Measurements from ENCODE around the gene KCTD1.

Gene KCTD1

DNA sequence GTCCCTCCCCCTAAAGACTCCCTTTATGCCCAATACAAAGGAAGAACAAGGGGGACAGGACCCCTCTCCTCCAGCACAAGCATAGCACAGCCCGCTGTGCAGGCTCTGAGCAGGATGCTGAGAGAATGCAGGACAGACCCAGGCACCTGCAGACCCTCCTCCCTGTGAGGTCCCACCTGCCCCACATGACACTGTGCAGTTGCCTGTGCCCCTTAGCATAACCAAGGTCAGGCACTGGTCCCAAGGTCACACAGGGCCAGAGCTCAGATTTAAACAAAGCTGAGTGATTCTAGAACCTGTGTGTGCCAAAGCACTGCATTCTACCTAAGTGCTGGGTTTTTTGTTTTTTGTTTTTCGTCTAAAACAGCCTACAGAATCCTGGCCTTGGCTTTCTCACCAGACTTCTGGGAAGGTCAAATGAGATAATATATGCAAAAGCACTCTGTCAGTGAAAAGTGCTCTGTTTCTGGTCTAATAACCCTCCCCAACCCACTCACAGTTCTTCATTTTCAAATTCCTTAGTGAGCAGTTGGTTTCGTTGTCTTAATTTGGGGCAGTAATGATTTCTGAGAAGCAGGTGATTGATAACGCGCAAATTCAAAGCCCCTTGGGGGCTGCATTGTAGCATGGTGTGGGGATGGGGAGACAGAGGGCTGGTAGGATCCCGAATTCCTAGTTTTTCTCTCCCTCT lies 125.7 kb downstream of the KCTD1 start:
- no peak for DNase-seq

- DNase-seq: no peak
These were observed 126.4 kb downstream of the KCTD1 start for GRCh38 chr18:26421931-26422330.

DNA sequence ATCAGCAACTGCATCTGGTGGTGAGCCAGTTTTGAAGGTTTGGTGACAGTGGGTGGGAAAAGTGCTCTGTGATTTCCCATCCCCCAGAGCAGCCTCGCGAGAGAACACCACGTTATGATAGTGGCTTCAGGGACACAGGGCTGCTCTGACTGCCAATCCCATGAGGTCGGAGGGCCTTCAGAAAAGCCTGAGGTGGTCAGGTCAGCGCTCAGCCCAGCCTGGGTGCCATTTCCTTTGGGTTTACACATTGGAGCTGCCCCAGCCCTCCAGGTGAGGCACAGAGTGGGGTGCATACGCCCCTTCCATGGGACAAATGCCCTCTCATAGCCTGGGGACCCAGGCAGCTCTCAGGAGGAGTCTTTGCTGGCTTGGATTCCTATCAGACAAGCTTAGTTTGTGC lies 126.8 kb downstream of the KCTD1 start:
- DNase-seq: no peak

DNA sequence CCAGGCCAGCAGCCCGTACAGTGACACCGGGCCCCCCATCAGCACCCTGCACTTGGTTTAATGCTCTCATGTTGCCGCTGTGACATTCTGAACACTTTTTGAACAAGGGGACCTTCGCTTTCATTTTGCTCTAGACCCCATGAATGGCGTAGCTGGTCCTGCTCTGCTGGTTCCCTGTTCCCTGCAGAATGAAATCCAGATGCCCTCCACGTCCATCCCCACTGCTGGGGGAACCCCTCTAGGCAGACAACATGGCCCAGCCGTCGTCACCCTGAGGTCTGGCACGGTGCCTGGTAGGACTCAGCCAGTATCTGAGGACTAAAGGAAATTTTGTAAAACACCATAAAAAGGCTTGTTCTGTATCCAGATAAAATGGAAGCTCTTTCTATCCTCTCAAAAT lies 128.6 kb downstream of the KCTD1 start:
- DNase-seq: no peak

GRCh38 chr18:26418225-26418624 lies 130.1 kb downstream of the KCTD1 start:
- DNase-seq: no peak

DNA sequence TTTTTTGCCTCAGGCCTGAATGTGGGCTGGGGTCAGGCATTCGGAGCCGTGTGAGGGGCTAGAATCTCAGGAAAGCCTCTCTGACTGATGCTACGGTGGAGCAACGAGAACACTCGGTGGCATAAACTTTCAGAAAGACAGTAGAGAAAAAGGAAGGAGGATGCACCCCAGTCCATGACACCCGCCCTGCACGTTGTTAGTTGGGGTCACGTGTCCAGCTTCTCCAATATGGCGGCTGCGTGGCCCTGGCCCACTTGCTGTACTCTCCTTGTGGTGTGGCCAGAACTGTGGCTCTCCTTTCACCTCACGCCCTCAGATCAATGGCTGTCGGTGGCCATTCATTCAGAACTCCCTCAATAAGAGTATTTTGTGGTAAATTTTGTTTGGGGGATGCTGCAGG lies 131.2 kb downstream of the KCTD1 start:
- no peak for DNase-seq

GRCh38 chr18:26416652-26417150 lies 131.7 kb downstream of the KCTD1 start:
- DNase-seq: no peak

DNA sequence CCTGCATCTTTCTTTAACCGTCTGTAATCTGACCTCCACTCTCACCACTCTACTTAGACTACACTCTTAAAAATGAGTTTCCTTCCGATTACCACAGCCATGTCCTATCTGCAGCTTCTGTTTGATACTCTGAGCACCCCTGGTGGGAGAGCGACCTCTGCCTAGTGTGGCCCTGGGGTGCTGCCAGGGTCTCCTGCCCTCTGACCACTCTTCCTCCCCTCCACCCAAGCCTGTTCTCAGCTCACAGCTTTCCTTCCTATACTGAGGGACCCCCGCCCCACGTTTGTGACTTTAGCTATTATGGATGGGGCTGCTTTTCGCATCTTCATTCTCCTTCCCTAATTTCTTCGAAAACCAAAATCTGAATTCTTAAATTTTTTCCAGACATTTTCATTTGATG lies 132.7 kb downstream of the KCTD1 start:
- no peak for DNase-seq

- no peak for DNase-seq
These were observed 133.4 kb downstream of the KCTD1 start for GRCh38 chr18:26414901-26415440.

- no peak for DNase-seq
These were observed 139.3 kb downstream of the KCTD1 start for GRCh38 chr18:26409091-26409490.

DNA sequence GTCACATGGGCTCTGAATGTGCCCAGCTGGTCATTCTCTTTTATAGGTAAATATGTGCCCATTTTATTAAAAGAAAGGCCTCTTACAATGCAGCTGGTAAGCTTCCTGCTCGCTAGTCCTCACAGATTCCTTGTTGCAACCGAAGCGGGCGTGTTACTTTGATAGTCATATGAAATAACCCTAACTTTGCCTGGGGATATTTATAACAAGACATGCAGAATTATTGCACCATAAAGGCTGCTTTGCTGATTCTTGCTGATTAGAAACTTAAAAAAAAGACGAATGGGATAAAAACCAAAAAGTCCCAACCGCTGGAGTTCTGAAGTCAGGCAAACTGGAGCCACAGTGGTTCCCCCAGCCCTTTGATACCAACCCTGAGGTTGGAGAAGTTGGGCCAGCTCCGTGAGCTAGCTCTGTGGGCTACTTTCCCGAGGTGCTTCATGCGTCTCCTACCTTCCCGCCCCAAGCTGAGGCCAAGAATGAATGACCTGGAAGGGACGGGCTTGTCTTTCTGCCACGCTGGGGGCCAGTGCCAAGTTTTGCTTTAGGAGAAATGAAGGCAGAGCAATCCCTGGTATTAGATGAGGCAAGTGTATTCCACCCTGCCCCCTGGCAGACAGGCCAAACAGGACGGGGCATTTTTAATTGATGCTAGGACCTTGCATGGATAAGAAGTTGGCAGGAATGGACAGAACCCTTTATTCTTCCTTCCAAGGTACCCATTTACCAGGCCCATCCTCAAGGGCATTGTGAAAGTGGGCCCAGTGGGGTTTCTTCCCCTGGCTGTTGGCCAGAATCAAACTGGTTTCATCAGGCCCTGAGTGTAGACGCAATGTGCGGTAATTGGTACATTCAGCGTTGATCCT lies 140.4 kb downstream of the KCTD1 start:
- DNase-seq: no peak

GRCh38 chr18:26406854-26407517 lies 141.4 kb downstream of the KCTD1 start:
- DNase-seq: no peak

- no peak for DNase-seq
These were observed 142.0 kb downstream of the KCTD1 start for GRCh38 chr18:26406324-26406723.

- no peak for DNase-seq
These were observed 143.1 kb downstream of the KCTD1 start for GRCh38 chr18:26405190-26405801.
